ENCODE data around the gene TCHP. TPM values are rescaled to one million over a fixed set of nuclear protein-coding genes. Genes with fewer than 3 reads are reported as not detected.

Gene TCHP
- total RNA-seq, 1 donor from 2014 or later = 4.2 TPM

GRCh38 chr12:109868182-109869051, 31.7 kb upstream of the TCHP start:
- no peak for DNase-seq (ENCODE audit: low spot score in 2 of 2)
- no peaks in the 10 kb centered on the region for H3K27me3 ChIP-seq
- H3K27ac ChIP-seq = no peak overlapping the region
- H3K4me3 ChIP-seq = no peak overlapping the region
- peaks cover 8 to 13% of the 10 kb centered on the region in 2 donors for H3K4me1 ChIP-seq
- peaks cover 4 to 11% of the 10 kb centered on the region in 2 donors for H3K36me3 ChIP-seq
- TF ChIP-seq CTCF (IDR thresholded peaks at IDR 0.05) = no peak
- intact Hi-C loops (cut with DNase I) = no loop called here
- no peaks in the 10 kb centered on the region for H3K9me3 ChIP-seq

- Histone ChIP-seq H3K9me3 (no peaks in the 10 kb centered on the region), H3K4me3 (no peak overlapping the region), H3K27me3 (no peaks in the 10 kb centered on the region), H3K27ac (no peak overlapping the region), H3K36me3 (peaks cover 4 to 11% of the 10 kb centered on the region in 2 donors), H3K4me1 (no peaks in the 10 kb centered on the region)
- no peak for DNase-seq (ENCODE audit: low spot score in 2 of 2)
- intact Hi-C loops (cut with DNase I) = no loop called here
- TF ChIP-seq CTCF (IDR thresholded peaks at IDR 0.05) = no peak
These were observed 29.4 kb upstream of the TCHP start for GRCh38 chr12:109870648-109871047.

GRCh38 chr12:109871668-109872314, 28.3 kb upstream of the TCHP start:
- no peak for TF ChIP-seq CTCF (IDR thresholded peaks at IDR 0.05)
- no peak overlapping the region for H3K4me3 ChIP-seq
- DNase-seq (ENCODE audit: low spot score in 2 of 2) = no peak
- H3K36me3 ChIP-seq = peaks cover 4 to 11% of the 10 kb centered on the region in 2 donors
- H3K27me3 ChIP-seq = no peaks in the 10 kb centered on the region
- no peaks in the 10 kb centered on the region for H3K9me3 ChIP-seq
- no peaks in the 10 kb centered on the region for H3K4me1 ChIP-seq
- no peak overlapping the region for H3K27ac ChIP-seq
- intact Hi-C loops (cut with DNase I) = no loop called here

GRCh38 chr12:109873653-109874052, 26.4 kb upstream of the TCHP start:
- peaks cover 2 to 7% of the 10 kb centered on the region in 2 donors for H3K4me1 ChIP-seq
- intact Hi-C loops (cut with DNase I) = no loop called here
- no peak overlapping the region for H3K27ac ChIP-seq
- no peak for TF ChIP-seq CTCF (IDR thresholded peaks at IDR 0.05)
- no peaks in the 10 kb centered on the region for H3K27me3 ChIP-seq
- no peaks in the 10 kb centered on the region for H3K9me3 ChIP-seq
- DNase-seq (ENCODE audit: low spot score in 2 of 2) = no peak
- H3K4me3 ChIP-seq = no peak overlapping the region
- peaks cover 4 to 11% of the 10 kb centered on the region in 2 donors for H3K36me3 ChIP-seq

- DNase-seq (ENCODE audit: low spot score in 2 of 2) = no peak
- Histone ChIP-seq H3K27ac (no peak overlapping the region), H3K4me3 (no peak overlapping the region), H3K9me3 (no peaks in the 10 kb centered on the region), H3K4me1 (peaks cover 8 to 16% of the 10 kb centered on the region in 2 donors), H3K27me3 (no peaks in the 10 kb centered on the region), H3K36me3 (peaks cover 4 to 11% of the 10 kb centered on the region in 2 donors)
- intact Hi-C loops (cut with DNase I) = no loop called here
- no peak for TF ChIP-seq CTCF (IDR thresholded peaks at IDR 0.05)
These were observed 24.4 kb upstream of the TCHP start for GRCh38 chr12:109875572-109876131.

All from ascending aorta (tissue), 2 donors.